ENCODE results near the gene LRP2. TPM values are rescaled to one million over a fixed set of nuclear protein-coding genes. Genes with fewer than 3 reads are reported as not detected.

LRP2 gene
- total and polyA plus RNA-seq, 7 donors, result 0.02 TPM; not detected in 6

DNA sequence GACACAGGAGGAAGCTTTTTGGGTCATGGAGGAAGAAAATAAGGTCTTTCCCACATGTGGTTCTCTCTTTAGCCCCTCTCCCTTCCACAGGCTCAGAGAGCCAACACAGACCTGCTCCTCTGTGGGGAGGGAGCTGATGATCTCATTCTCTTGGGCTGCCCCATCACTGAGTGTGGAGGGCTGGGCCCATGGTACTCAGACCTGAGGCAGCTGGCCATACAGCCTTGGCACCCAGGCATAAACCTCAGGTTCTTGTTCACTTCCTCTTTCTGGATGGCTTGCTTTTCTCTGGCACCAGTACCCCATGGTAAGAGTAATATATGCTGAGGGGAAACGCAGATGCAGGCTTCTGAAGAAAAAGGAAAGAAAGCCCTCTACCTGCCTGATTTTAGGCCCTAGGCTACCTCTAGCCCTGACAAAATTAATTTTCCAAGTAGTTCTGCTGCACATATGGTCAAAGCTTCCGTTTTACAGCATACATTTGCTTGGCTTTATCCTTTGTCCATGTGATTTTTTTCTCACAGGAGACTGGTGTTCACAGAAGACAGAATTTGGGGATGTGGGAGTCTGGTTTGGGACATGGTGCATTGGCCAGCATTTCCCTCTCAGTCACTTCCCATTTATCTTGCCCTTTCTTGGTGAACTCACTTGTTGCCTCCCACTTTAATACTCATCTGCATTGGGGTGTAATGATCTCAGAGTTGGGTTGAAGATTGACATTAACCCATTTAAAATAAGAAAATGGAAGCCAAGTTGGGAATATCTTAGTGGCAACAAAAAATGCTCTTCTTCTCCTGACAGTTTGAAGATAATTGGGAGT is 281.9 kb downstream of the LRP2 start:
- H3K4me1 ChIP-seq, result no peaks in the 10 kb centered on the region
- no peak overlapping the region for H3K27ac ChIP-seq
- peaks cover 0 to 2% (median 0%) of the 10 kb centered on the region in 3 donors for H3K27me3 ChIP-seq (ENCODE audit: insufficient read depth in 3 of 3, low read length in 2 of 3)
- ATAC-seq (no peak), DNase-seq (no peak)
- H3K9me3 ChIP-seq, result no peaks in the 10 kb centered on the region
- TF ChIP-seq, protein P1, sequence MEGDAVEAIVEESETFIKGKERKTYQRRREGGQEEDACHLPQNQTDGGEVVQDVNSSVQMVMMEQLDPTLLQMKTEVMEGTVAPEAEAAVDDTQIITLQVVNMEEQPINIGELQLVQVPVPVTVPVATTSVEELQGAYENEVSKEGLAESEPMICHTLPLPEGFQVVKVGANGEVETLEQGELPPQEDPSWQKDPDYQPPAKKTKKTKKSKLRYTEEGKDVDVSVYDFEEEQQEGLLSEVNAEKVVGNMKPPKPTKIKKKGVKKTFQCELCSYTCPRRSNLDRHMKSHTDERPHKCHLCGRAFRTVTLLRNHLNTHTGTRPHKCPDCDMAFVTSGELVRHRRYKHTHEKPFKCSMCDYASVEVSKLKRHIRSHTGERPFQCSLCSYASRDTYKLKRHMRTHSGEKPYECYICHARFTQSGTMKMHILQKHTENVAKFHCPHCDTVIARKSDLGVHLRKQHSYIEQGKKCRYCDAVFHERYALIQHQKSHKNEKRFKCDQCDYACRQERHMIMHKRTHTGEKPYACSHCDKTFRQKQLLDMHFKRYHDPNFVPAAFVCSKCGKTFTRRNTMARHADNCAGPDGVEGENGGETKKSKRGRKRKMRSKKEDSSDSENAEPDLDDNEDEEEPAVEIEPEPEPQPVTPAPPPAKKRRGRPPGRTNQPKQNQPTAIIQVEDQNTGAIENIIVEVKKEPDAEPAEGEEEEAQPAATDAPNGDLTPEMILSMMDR (IDR thresholded peaks at IDR 0.05), result no peak
- no peaks in the 10 kb centered on the region for H3K36me3 ChIP-seq (ENCODE audit: insufficient read depth in 1 of 2, low read depth in 1 of 2)
- WGBS, 3 donors, result 73 to 84% (median 80%) methylated on average over 2 of the region's 2 CpGs
- intact Hi-C loops (cut with DNase I), result no loop called here
- H3K4me3 ChIP-seq, result no peak overlapping the region

GRCh38 chr2:169077674-169078240 is 284.6 kb downstream of the LRP2 start:
- TF ChIP-seq, protein P1 (IDR thresholded peaks at IDR 0.05), result no peak
- DNase-seq (no peak), ATAC-seq (no peak)
- Histone ChIP-seq H3K4me3 (no peak overlapping the region), H3K4me1 (no peaks in the 10 kb centered on the region), H3K27ac (no peak overlapping the region), H3K9me3 (no peaks in the 10 kb centered on the region), H3K36me3 (ENCODE audit: insufficient read depth in 1 of 2, low read depth in 1 of 2) (no peaks in the 10 kb centered on the region), H3K27me3 (ENCODE audit: insufficient read depth in 3 of 3, low read length in 2 of 3) (peaks cover 0 to 2% (median 0%) of the 10 kb centered on the region in 3 donors)
- intact Hi-C loops (cut with DNase I), result no loop called here
- 42 to 51% (median 47%) methylated on average over 2 of the region's 2 CpGs for WGBS, 3 donors

Other genes starting within 250 kb of the LRP2 start
- gene BBS5, start 117.0 kb upstream of the LRP2 start, total RNA-seq, result 10 to 100 TPM in 1 of 4 donors, 1 to 10 TPM in 3; 8.1 to 12.3 (median 9.2) TPM
- gene BBS5, start 117.0 kb upstream of the LRP2 start, polyA plus RNA-seq, result 10 to 100 TPM in 1 of 3 donors, 1 to 10 TPM in 2; 3.7 to 12.2 (median 5.1) TPM
- 1,000 to 10,000 TPM; 3,179 to 3,578 (median 3,364) TPM for gene KLHL41, start 147.2 kb upstream of the LRP2 start, total RNA-seq
- 1,000 to 10,000 TPM in 2 of 3 donors, 100 to 1,000 TPM in 1; 639 to 3,023 (median 2,979) TPM for gene KLHL41, start 147.2 kb upstream of the LRP2 start, polyA plus RNA-seq
- 10 to 100 TPM; 12.9 to 35.2 (median 22.5) TPM for gene FASTKD1, start 211.3 kb upstream of the LRP2 start, total RNA-seq
- gene FASTKD1, start 211.3 kb upstream of the LRP2 start, polyA plus RNA-seq, result 10 to 100 TPM; 16.2 to 53.1 (median 40.3) TPM
- 10 to 100 TPM; 36.8 to 49.6 (median 43.6) TPM for gene PPIG, start 221.8 kb upstream of the LRP2 start, total RNA-seq
- gene PPIG, start 221.8 kb upstream of the LRP2 start, polyA plus RNA-seq, result 10 to 100 TPM; 18.9 to 52.5 (median 23.8) TPM